SK-N-SH (cell line): ENCODE results near the gene KRT40. TPM values are rescaled to one million over a fixed set of nuclear protein-coding genes. Genes with fewer than 3 reads are reported as not detected.

Experiments
- CTCF ChIA-PET: fragments of 300-600, 350-600 bp; formaldehyde crosslinking; extraction: SDS; loops from one replicate; lab custom pipeline; 2021; lab: Yijun Ruan, JAX
- POLR2A ChIA-PET: fragments of 350-600 bp; sonication (Branson Sonifier 250); formaldehyde crosslinking; extraction: SDS; loops from one replicate; lab custom pipeline; 2020; ENCODE audit warnings: antibody characterized with exemption, inconsistent platforms; lab: Yijun Ruan, JAX
- DNase-seq: peaks from one replicate; pipeline ENCODE4 v3.0.0; 2012
- H2AFZ ChIP-seq: fragments of 200-600 bp; sonication (generic); 2 replicates; pipeline ENCODE4 v1.8.1; 2016; ENCODE audit warnings: antibody characterized with exemption, mild to moderate bottlenecking, low read depth
- H3F3A ChIP-seq: fragments of 200-600 bp; sonication (generic); replicated peaks from 2 replicates; pipeline ENCODE3; 2016; ENCODE audit warnings: antibody characterized with exemption, mild to moderate bottlenecking; ENCODE audit not compliant: insufficient read depth
- H3K27ac ChIP-seq, 2 experiments: fragments of 200-500 bp in 1 of 2; fragments of 200-600 bp in 1 of 2; sonication (Bioruptor generic) in 1 of 2; sonication (generic), shearing (Covaris generic) in 1 of 2; 2 replicates each; pipeline versions ENCODE4 v1.5.1 to v1.6.1; 2014 to 2016; ENCODE audit warnings: low read depth in 2 of 2, inconsistent platforms in 1 of 2, low read length in 1 of 2, mild to moderate bottlenecking in 1 of 2, mixed read lengths in 1 of 2
- H3K27me3 ChIP-seq: fragments of 200-600 bp; sonication (generic), shearing (Covaris generic); 2 replicates; pipeline ENCODE4 v1.6.1; 2016; ENCODE audit warnings: mixed run types; ENCODE audit not compliant: insufficient read depth
- H3K36me3 ChIP-seq, 2 experiments: fragments of 200-500 bp in 1 of 2; fragments of 200-600 bp in 1 of 2; sonication (Bioruptor generic) in 1 of 2; sonication (generic) in 1 of 2; replicated peaks in 1 of 2; 2 replicates each; pipeline versions ENCODE3 to v1.5.1; 2014 to 2016; ENCODE audit warnings: low read length in 1 of 2, mild to moderate bottlenecking in 1 of 2; ENCODE audit not compliant: insufficient read depth in 2 of 2, control insufficient read depth in 1 of 2
- H3K4me1 ChIP-seq, 2 experiments: fragments of 200-500 bp in 1 of 2; fragments of 200-600 bp in 1 of 2; sonication (Bioruptor generic) in 1 of 2; sonication (generic), shearing (Covaris generic) in 1 of 2; 2 replicates each; pipeline versions ENCODE4 v1.5.1 to v1.6.1; 2014 to 2016; ENCODE audit warnings: low read depth in 1 of 2, low read length in 1 of 2, mixed run types in 1 of 2; ENCODE audit not compliant: insufficient read depth in 2 of 2, control insufficient read depth in 1 of 2
- H3K4me2 ChIP-seq: fragments of 200-600 bp; sonication (generic), shearing (Covaris generic); 2 replicates; pipeline ENCODE4 v1.6.1; 2017; ENCODE audit warnings: mixed run types
- H3K4me3 ChIP-seq, 2 experiments: fragments of 200-500 bp in 1 of 2; fragments of 200-600 bp in 1 of 2; sonication (Bioruptor generic) in 1 of 2; sonication (generic), shearing (Covaris generic) in 1 of 2; 2 replicates each; pipeline versions ENCODE4 v1.5.1 to v1.8.1; 2014 to 2016; ENCODE audit warnings: low read depth in 2 of 2, inconsistent platforms in 1 of 2, low read length in 1 of 2, mild to moderate bottlenecking in 1 of 2, mixed read lengths in 1 of 2, moderate library complexity in 1 of 2
- H3K79me2 ChIP-seq: fragments of 200-600 bp; sonication (generic); 2 replicates; pipeline ENCODE4 v1.8.1; 2017; ENCODE audit warnings: mild to moderate bottlenecking; ENCODE audit not compliant: insufficient read depth
- H3K9ac ChIP-seq: fragments of 200-600 bp; sonication (generic); 2 replicates; pipeline ENCODE4 v1.6.1; 2017; ENCODE audit warnings: mixed run types
- H3K9me2 ChIP-seq: fragments of 200-600 bp; sonication (generic); 2 replicates; pipeline ENCODE4 v1.6.1; 2017; ENCODE audit warnings: mixed run types
- H3K9me3 ChIP-seq: fragments of 200-600 bp; sonication (generic); 2 replicates; pipeline ENCODE4 v1.6.1; 2017; ENCODE audit warnings: mixed run types, mild to moderate bottlenecking, moderate library complexity
- H4K20me1 ChIP-seq: fragments of 200-600 bp; sonication (generic); 2 replicates; pipeline ENCODE4 v1.6.1; 2017; ENCODE audit warnings: mild to moderate bottlenecking, mixed run types; ENCODE audit not compliant: insufficient read depth
- CHD2 ChIP-seq: fragments of 150-350 bp; IDR thresholded peaks from 2 replicates; pipeline ENCODE4 v1.6.1; 2018; ENCODE audit warnings: low read length; ENCODE audit not compliant: partially characterized antibody
- GATA2 ChIP-seq: sonication (generic); formaldehyde crosslinking; IDR thresholded peaks from 2 replicates; pipeline ENCODE4 v1.5.0; 2020; ENCODE audit warnings: mild to moderate bottlenecking, missing genetic modification reagents
- IRF3 ChIP-seq: fragments of 150-350 bp; IDR thresholded peaks from 2 replicates; pipeline ENCODE4 v1.6.1; 2016; ENCODE audit warnings: mild to moderate bottlenecking, low read depth, low read length
- NFIC ChIP-seq: IDR thresholded peaks from 2 replicates; pipeline ENCODE4 v1.4.0; 2012; ENCODE audit warnings: borderline replicate concordance
- NRF1 ChIP-seq: IDR thresholded peaks from 2 replicates; pipeline ENCODE4 v1.6.1; 2012; ENCODE audit warnings: low read depth, mild to moderate bottlenecking, low read length
- POLR2AphosphoS5 ChIP-seq: IDR thresholded peaks from 2 replicates; pipeline ENCODE4 v1.6.1; 2012; ENCODE audit warnings: low read depth, low read length
- RAD21 ChIP-seq: IDR thresholded peaks from 2 replicates; pipeline ENCODE4 v1.6.1; 2012; ENCODE audit warnings: mild to moderate bottlenecking, low read length
- REST ChIP-seq: IDR thresholded peaks from 2 replicates; pipeline ENCODE4 v1.6.1; 2012; ENCODE audit warnings: mild to moderate bottlenecking, low read depth, low read length, moderate library complexity
- SMC3 ChIP-seq: IDR thresholded peaks from 2 replicates; pipeline ENCODE4 v1.6.1; 2012; ENCODE audit warnings: low read depth, low read length, improper control_type of control experiment
- TAF1 ChIP-seq: IDR thresholded peaks from 2 replicates; pipeline ENCODE4 v1.6.1; 2012; ENCODE audit warnings: low read depth, mild to moderate bottlenecking, low read length, moderate library complexity, borderline replicate concordance
- TCF12 ChIP-seq: IDR thresholded peaks from 2 replicates; pipeline ENCODE4 v1.4.0; 2012
- WGBS: methylation state at CpG from one replicate; pipeline ENCODE4 v1.1.6; 2017; ENCODE audit warnings: low lambda C conversion rate; 5-methylcytosine and 5-hydroxymethylcytosine counted together
- polyA plus RNA-seq, 3 experiments: library from polyadenylated mRNA; depleted of rRNA; stranded (reverse); fragments of >200 nt; gene quantifications; 2 replicates each; pipeline ENCODE4 v1.2.3, GENCODE V29; 2012
- TF ChIP-seq, protein P1 (sequence below): IDR thresholded peaks from 2 replicates; pipeline ENCODE4; 2012

Gene KRT40
- polyA plus RNA-seq, 1 of the 3 experiments (the other 2 are of a cell fraction): not detected

GRCh38 chr17:40949418-40949817, 34.7 kb downstream of the KRT40 start:
- no peaks in the 10 kb centered on the region for H3K79me2 ChIP-seq
- ChIA-PET CTCF (interaction anchor here (1.5 kb wide), 1 partner anchor 14 kb away, joined by 6 read pairs; no protein-coding TSS in a partner anchor), POLR2A (no interaction called here)
- no peaks in the 10 kb centered on the region for H3F3A ChIP-seq
- H3K27ac ChIP-seq: no peak overlapping the region
- H3K27me3 ChIP-seq: peaks cover 52% of the 10 kb centered on the region; the same call in 1 of the 2 replicates
- no peaks in the 10 kb centered on the region for H3K4me1 ChIP-seq
- H3K36me3 ChIP-seq: no peaks in the 10 kb centered on the region
- H3K9me2 ChIP-seq: no peaks in the 10 kb centered on the region
- WGBS: 17% methylated on average over 10 of the region's 10 CpGs
- no peak for TF ChIP-seq TAF1
- no peak for TF ChIP-seq TCF12
- TF ChIP-seq RAD21: no peak
- TF ChIP-seq, protein P1, sequence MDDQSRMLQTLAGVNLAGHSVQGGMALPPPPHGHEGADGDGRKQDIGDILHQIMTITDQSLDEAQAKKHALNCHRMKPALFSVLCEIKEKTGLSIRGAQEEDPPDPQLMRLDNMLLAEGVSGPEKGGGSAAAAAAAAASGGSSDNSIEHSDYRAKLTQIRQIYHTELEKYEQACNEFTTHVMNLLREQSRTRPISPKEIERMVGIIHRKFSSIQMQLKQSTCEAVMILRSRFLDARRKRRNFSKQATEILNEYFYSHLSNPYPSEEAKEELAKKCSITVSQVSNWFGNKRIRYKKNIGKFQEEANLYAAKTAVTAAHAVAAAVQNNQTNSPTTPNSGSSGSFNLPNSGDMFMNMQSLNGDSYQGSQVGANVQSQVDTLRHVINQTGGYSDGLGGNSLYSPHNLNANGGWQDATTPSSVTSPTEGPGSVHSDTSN: no peak
- TF ChIP-seq, all 33 proteins: peak for 0
- no peaks in the 10 kb centered on the region for H3K9me3 ChIP-seq
- H2AFZ ChIP-seq: no peak overlapping the region
- no peak overlapping the region for H3K4me3 ChIP-seq
- no peaks in the 10 kb centered on the region for H4K20me1 ChIP-seq
- H3K4me2 ChIP-seq: no peak overlapping the region
- DNase-seq: no peak
- no peak overlapping the region for H3K9ac ChIP-seq

GRCh38 chr17:40947929-40948328, 36.2 kb downstream of the KRT40 start:
- ChIA-PET POLR2A (no interaction called here), CTCF (interaction anchor here (0.8 to 1.5 kb wide), 4 partner anchors 16 to 715 kb away, joined by 3 to 6 read pairs (median 4); no protein-coding TSS in a partner anchor)

More at GRCh38 chr17:40947929-40948328, 36.2 kb downstream of the KRT40 start:
- WGBS: 13% methylated on average over 2 of the region's 2 CpGs
- DNase-seq: no peak
- Histone ChIP-seq H3K27me3 (peaks cover 52% of the 10 kb centered on the region; the same call in 1 of the 2 replicates), H3K4me2 (no peak overlapping the region), H3K9ac (no peak overlapping the region), H3K79me2 (no peaks in the 10 kb centered on the region), H3K9me3 (no peaks in the 10 kb centered on the region), H3K4me3 (no peak overlapping the region), H2AFZ (no peak overlapping the region), H3K9me2 (no peaks in the 10 kb centered on the region), H3K27ac (no peak overlapping the region), H3K4me1 (no peaks in the 10 kb centered on the region), H3K36me3 (no peaks in the 10 kb centered on the region), H4K20me1 (no peaks in the 10 kb centered on the region), H3F3A (no peaks in the 10 kb centered on the region)
- TF ChIP-seq NFIC (no peak), IRF3 (no peak), CHD2 (no peak), REST (no peak), GATA2 (CRISPR knock-in tag) (no peak), NRF1 (no peak), POLR2AphosphoS5 (no peak), SMC3 (no peak)
